Measurements from ENCODE around the gene ZNF490.

ZNF490 gene

DNA sequence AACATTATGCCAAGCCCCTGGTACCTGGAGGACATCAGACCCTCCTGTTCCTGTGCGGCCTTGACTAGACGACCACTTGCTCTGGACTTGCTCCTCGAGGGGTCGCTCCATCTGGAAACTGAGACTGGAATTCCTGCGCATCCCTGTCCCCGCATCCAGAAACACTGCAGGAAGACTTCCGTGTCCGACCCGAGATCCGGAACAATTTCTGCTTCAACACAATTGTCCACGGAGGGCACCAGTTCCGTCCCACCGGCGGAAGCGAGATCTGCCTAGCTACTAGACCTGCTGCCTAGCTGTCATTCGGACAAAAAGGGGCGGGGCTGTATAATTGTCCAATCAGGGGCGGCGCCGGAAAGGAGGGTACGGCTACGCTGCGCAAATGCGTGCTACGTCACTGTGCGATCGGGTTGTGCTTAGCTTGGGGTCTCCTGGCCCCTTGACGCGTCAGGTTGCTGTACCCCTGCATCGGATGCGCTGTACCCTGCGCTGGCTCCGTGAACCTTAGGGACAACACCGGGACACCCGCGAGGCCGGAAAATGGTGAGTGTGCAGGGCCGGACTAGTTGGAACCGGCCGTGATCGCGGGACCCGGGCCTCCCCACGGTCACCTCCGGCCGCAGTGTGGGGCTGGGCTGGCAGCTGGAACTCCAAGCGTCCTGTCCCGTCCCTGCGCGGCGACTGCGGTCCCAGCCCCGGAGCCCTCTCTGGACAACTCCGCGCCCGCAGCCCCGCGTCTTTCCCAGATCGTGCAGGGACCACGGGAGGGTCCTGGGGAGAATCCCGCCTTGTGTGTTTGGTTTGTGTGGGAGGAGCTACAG is at the start of gene ZNF490, which contains the start of gene ZNF791:
ZNF490 (minus strand) TSS at position 274 of the 821 bp plus-strand sequence; CDS start at position 141, 133 bp downstream.
ZNF791 (plus strand) TSS at position 381 of the 821 bp plus-strand sequence; CDS start at position 541, 160 bp downstream.
- no peaks in the 10 kb centered on the region for H3K9me2 ChIP-seq (replicated peaks; ENCODE audit: control insufficient read depth, low read length)
- peaks cover 12% of the 10 kb centered on the region for H4K20me1 ChIP-seq (ENCODE audit: control insufficient read depth, insufficient read depth, low read depth, low read length)
- peak within 1 kb of the TSS; percentile 88 for H3K4me2 ChIP-seq (ENCODE audit: low read length)
- H3K4me1 ChIP-seq (ENCODE audit: control insufficient read depth, low read length) = peaks cover 38% of the 10 kb centered on the region
- H3K27me3 ChIP-seq (ENCODE audit: control insufficient read depth, low read length) = peaks cover 10% of the 10 kb centered on the region
- no peaks in the 10 kb centered on the region for H3K9me3 ChIP-seq (ENCODE audit: control insufficient read depth, insufficient read depth, low read length)
- H3F3A ChIP-seq (ENCODE audit: control insufficient read depth, insufficient read depth) = peaks cover 15% of the 10 kb centered on the region
- peaks cover 19% of the 10 kb centered on the region for H3K79me2 ChIP-seq (ENCODE audit: control insufficient read depth, low read length)
- no peak within 1 kb of the TSS for H3K27ac ChIP-seq (ENCODE audit: low read depth, low read length)
- peak within 1 kb of the TSS; percentile 88 for H3K4me3 ChIP-seq (ENCODE audit: low read length)
- TF ChIP-seq, protein P1, sequence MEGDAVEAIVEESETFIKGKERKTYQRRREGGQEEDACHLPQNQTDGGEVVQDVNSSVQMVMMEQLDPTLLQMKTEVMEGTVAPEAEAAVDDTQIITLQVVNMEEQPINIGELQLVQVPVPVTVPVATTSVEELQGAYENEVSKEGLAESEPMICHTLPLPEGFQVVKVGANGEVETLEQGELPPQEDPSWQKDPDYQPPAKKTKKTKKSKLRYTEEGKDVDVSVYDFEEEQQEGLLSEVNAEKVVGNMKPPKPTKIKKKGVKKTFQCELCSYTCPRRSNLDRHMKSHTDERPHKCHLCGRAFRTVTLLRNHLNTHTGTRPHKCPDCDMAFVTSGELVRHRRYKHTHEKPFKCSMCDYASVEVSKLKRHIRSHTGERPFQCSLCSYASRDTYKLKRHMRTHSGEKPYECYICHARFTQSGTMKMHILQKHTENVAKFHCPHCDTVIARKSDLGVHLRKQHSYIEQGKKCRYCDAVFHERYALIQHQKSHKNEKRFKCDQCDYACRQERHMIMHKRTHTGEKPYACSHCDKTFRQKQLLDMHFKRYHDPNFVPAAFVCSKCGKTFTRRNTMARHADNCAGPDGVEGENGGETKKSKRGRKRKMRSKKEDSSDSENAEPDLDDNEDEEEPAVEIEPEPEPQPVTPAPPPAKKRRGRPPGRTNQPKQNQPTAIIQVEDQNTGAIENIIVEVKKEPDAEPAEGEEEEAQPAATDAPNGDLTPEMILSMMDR (IDR thresholded peaks at IDR 0.05; ENCODE audit: low read depth, low read length, poor library complexity, severe bottlenecking) = no peak
- no peak for TF ChIP-seq EZH2phosphoT487 (IDR thresholded peaks at IDR 0.05; ENCODE audit: borderline replicate concordance, low read length)
- no peaks in the 10 kb centered on the region for H3K36me3 ChIP-seq (ENCODE audit: control insufficient read depth, low read length)

DNA sequence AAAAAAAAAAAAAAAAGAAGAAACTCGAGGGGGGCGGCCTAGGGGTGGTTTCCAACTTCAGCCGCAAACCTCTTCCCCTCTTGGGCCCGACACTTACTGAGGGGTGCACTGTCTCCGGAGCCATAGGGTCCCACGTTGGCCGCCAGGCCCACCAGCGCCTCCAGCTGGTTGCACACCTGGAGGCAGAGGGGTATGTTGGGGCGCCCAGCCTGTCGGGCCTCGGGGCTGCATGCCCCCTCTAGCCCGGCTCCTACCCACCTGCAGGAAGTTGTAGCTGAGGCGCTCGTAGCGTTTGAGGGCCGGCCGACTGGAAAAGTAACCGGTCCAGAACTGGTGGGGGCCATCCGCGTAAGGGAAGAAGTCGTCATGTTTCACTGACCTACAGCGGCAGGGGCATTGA is 47.4 kb upstream of the ZNF490 start:
- Histone ChIP-seq H3K9me3 (ENCODE audit: control insufficient read depth, insufficient read depth, low read length) (no peaks in the 10 kb centered on the region), H3F3A (ENCODE audit: control insufficient read depth, insufficient read depth) (no peaks in the 10 kb centered on the region), H3K4me3 (ENCODE audit: low read length) (no peak overlapping the region), H4K20me1 (ENCODE audit: control insufficient read depth, insufficient read depth, low read depth, low read length) (no peaks in the 10 kb centered on the region), H3K9me2 (replicated peaks; ENCODE audit: control insufficient read depth, low read length) (no peaks in the 10 kb centered on the region), H3K36me3 (ENCODE audit: control insufficient read depth, low read length) (peaks cover 40% of the 10 kb centered on the region), H3K27ac (ENCODE audit: low read depth, low read length) (no peak overlapping the region), H3K27me3 (ENCODE audit: control insufficient read depth, low read length) (no peaks in the 10 kb centered on the region), H3K79me2 (ENCODE audit: control insufficient read depth, low read length) (no peaks in the 10 kb centered on the region), H3K4me1 (ENCODE audit: control insufficient read depth, low read length) (no peaks in the 10 kb centered on the region), H3K4me2 (ENCODE audit: low read length) (no peak overlapping the region)
- no peak for TF ChIP-seq EZH2phosphoT487 (IDR thresholded peaks at IDR 0.05; ENCODE audit: borderline replicate concordance, low read length)
- TF ChIP-seq, protein P1 (IDR thresholded peaks at IDR 0.05; ENCODE audit: low read depth, low read length, poor library complexity, severe bottlenecking) = no peak

DNA sequence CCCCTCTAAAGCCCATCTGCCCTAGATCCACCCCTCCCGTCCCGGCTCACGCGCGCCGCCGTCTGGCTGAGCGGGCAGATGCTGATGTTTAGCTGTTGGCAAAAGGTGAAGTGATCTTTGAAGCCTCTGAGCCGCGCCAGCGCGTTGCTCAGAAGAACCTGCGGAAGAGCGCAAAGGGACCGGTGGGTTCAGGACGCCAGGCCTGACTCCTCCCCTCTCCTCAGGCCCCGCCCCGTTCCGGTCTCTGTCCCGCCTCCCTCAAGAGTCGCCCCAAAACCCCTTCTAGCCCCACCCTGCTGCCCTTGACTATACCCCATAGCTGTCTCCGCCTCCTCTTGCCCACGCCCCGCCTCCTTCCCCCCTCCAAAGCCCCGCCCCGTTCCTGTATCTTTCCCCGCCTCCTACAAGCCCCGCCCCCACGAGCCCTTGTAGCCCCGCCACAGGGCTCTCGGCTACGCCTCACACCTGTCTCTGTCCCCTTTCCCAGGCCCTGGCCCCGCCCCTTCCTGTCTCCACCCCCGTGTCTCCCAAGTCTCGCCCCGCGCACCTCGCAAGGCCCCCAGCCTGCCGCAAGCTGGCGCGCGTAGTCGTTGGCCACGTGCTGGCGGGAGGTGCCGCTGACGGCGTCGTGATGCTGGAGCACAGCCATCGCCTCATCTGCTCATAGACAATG is 46.4 kb upstream of the ZNF490 start:
- Histone ChIP-seq H3K79me2 (ENCODE audit: control insufficient read depth, low read length) (no peaks in the 10 kb centered on the region), H3K27ac (ENCODE audit: low read depth, low read length) (no peak overlapping the region), H3K27me3 (ENCODE audit: control insufficient read depth, low read length) (no peaks in the 10 kb centered on the region), H3K9me3 (ENCODE audit: control insufficient read depth, insufficient read depth, low read length) (no peaks in the 10 kb centered on the region), H4K20me1 (ENCODE audit: control insufficient read depth, insufficient read depth, low read depth, low read length) (no peaks in the 10 kb centered on the region), H3K4me1 (ENCODE audit: control insufficient read depth, low read length) (no peaks in the 10 kb centered on the region), H3K4me2 (ENCODE audit: low read length) (no peak overlapping the region), H3K9me2 (replicated peaks; ENCODE audit: control insufficient read depth, low read length) (no peaks in the 10 kb centered on the region), H3K4me3 (ENCODE audit: low read length) (no peak overlapping the region), H3F3A (ENCODE audit: control insufficient read depth, insufficient read depth) (no peaks in the 10 kb centered on the region), H3K36me3 (ENCODE audit: control insufficient read depth, low read length) (peaks cover 40% of the 10 kb centered on the region)
- TF ChIP-seq, protein P1 (IDR thresholded peaks at IDR 0.05; ENCODE audit: low read depth, low read length, poor library complexity, severe bottlenecking) = no peak
- no peak for TF ChIP-seq EZH2phosphoT487 (IDR thresholded peaks at IDR 0.05; ENCODE audit: borderline replicate concordance, low read length)

All from DOHH2 (cell line).